A673 (cell line): ENCODE results near the gene COL5A1.

ENCODE experiments used
- EZH2 ChIP-seq: fragments of 200-600 bp; sonication (generic); IDR thresholded peaks from 2 replicates; pipeline ENCODE4 v1.6.1; 2017; ENCODE audit warnings: borderline replicate concordance, low read depth, mild to moderate bottlenecking, mixed read lengths, antibody characterized with exemption, low read length; ENCODE audit not compliant: poor library complexity, severe bottlenecking
- TF ChIP-seq, protein P1 (sequence below): fragments of 300-800, 200-600 bp; sonication (generic); conservative IDR thresholded peaks from 2 replicates; pipeline ENCODE4 v1.5.1; 2017; ENCODE audit warnings: low read depth, mild to moderate bottlenecking, antibody characterized with exemption, low read length, moderate library complexity, mixed read lengths

DNA sequence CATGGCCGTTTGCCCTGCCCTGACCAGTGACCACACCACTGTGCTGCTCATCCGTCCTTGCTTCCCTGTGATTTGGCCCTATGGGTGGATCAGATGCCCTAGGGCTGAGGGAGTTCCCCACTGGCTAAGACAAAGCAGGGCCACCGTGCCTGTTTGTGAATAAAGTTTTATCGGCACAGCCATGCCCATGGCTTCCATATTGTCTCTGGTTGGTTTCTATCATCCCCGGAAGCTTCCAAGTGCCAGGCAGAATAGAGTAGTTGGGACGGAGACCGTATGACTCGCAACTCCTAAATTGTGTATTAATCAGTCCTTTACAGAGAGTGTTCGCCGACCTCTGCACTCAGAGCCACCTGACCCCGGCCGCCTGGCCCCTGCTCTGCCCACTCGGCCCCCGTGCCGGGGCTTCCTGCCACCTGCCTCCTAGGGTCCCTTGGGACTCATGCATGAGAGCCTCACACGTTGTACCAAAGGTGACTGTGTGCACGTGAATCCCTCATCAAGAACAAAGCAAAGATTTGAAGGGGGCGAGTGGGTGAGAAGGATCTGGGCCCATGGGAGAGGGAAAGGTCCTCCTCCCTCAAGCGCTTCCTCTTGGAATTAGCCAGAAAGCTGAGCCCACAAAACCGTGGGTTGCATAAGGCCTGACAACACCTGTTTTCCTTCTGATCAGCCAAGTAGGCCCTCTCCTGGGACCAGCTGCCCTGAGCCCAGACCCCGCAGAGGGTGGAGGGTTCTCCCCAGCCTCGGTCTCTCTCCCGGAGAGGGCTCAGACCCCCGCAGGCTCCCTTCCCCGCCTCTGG is 227.3 kb downstream of the COL5A1 start:
- TF ChIP-seq, protein P1, sequence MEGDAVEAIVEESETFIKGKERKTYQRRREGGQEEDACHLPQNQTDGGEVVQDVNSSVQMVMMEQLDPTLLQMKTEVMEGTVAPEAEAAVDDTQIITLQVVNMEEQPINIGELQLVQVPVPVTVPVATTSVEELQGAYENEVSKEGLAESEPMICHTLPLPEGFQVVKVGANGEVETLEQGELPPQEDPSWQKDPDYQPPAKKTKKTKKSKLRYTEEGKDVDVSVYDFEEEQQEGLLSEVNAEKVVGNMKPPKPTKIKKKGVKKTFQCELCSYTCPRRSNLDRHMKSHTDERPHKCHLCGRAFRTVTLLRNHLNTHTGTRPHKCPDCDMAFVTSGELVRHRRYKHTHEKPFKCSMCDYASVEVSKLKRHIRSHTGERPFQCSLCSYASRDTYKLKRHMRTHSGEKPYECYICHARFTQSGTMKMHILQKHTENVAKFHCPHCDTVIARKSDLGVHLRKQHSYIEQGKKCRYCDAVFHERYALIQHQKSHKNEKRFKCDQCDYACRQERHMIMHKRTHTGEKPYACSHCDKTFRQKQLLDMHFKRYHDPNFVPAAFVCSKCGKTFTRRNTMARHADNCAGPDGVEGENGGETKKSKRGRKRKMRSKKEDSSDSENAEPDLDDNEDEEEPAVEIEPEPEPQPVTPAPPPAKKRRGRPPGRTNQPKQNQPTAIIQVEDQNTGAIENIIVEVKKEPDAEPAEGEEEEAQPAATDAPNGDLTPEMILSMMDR, result no peak
- TF ChIP-seq EZH2, result no peak
